Heart right ventricle (tissue), 16 donors: ENCODE data around the gene CTNNB1. TPM values are rescaled to one million over a fixed set of nuclear protein-coding genes. Genes with fewer than 3 reads are reported as not detected.

Experiments
- ATAC-seq, 8 donors: fragments of 200-7000 bp; cut with Tn5 transposase; one replicate each; pipeline ENCODE4 v1.9.1; 2020; ENCODE audit warnings: mild to moderate bottlenecking in 8 of 8, moderate library complexity in 8 of 8, moderate number of reproducible peaks in 1 of 8
- DNase-seq, 2 donors: peaks; one replicate each; pipeline ENCODE4 v3.0.0-alpha.2; 2020
- H3K27ac ChIP-seq, 10 donors: fragments of 200-600 bp; sonication (generic) in 2 of 10; one replicate each; pipeline versions ENCODE4 v1.5.0 to v1.8.0; 2020 to 2022; ENCODE audit warnings: mild to moderate bottlenecking in 3 of 10
- H3K27me3 ChIP-seq, 7 donors: fragments of 200-600 bp; one replicate each; pipeline ENCODE4 v1.8.0; 2021 to 2022; ENCODE audit warnings: mild to moderate bottlenecking in 2 of 7
- H3K36me3 ChIP-seq, 9 donors: fragments of 200-600 bp; sonication (generic) in 1 of 9; one replicate each; pipeline versions ENCODE4 v1.5.0 to v1.8.0; 2020 to 2022; ENCODE audit warnings: mild to moderate bottlenecking in 2 of 9
- H3K4me1 ChIP-seq, 9 donors: fragments of 200-600 bp; sonication (generic) in 1 of 9; one replicate each; pipeline versions ENCODE4 v1.5.0 to v1.8.0; 2020 to 2022; ENCODE audit warnings: mild to moderate bottlenecking in 4 of 9
- H3K4me3 ChIP-seq, 10 donors: fragments of 200-600 bp; sonication (generic) in 2 of 10; one replicate each; pipeline versions ENCODE4 v1.5.0 to v1.8.0; 2020 to 2022; ENCODE audit warnings: mild to moderate bottlenecking in 7 of 10, moderate library complexity in 2 of 10
- H3K9me3 ChIP-seq, 11 donors: fragments of 200-600 bp in 10 of 11; sonication (generic) in 2 of 11; one replicate each; pipeline versions ENCODE4 v1.5.0 to v1.8.0; 2013 to 2022; ENCODE audit warnings: mild to moderate bottlenecking in 2 of 11, control low read depth in 1 of 11, moderate library complexity in 1 of 11
- CTCF ChIP-seq, 9 donors: fragments of 200-600 bp; sonication (generic) in 2 of 9; IDR thresholded peaks; one replicate each; pipeline versions ENCODE4 v1.5.0 to v1.8.0; 2021 to 2022; ENCODE audit warnings: antibody characterized with exemption in 9 of 9, mild to moderate bottlenecking in 5 of 9, moderate library complexity in 1 of 9
- WGBS, 2 donors: extraction: QIAGEN DNeasy Blood & Tissue Kit; methylation state at CpG; one replicate each; pipeline ENCODE4 v1.1.7; 2013; ENCODE audit warnings: inconsistent platforms in 1 of 2; 5-methylcytosine and 5-hydroxymethylcytosine counted together
- intact Hi-C, 10 donors: fragments of 100-400 bp; cut with DNase I; formaldehyde crosslinking; loops; one replicate each; pipeline versions ENCODE4 v1.11.1 to v1.14.2; 2022
- polyA plus RNA-seq, 2 donors: library from polyadenylated mRNA; stranded (reverse); fragments of 200-250 nt; gene quantifications; one replicate each; pipeline ENCODE4 v1.2.3, GENCODE V29; 2013
- total RNA-seq, 10 donors: library from RNA; stranded (reverse); fragmentation: NEBNext Ultra II Directional in 3 of 10; extraction: Animal tissue kit (Norgen Biotek cat#: 25700) in 3 of 10; gene quantifications; one replicate each; pipeline versions ENCODE4 v1.2.1 to v1.2.4, GENCODE V29; 2021 to 2023
- donor health status: Arrhythmogenic right ventricular cardiomyopathy.
- donor health status: ischemic (EF 13 %, LVEDD 7.1; RV severe dilation, severe dysfunction).
- donor health status: healthy with polysubstance abuse.
- donor health status: DM: no; HTN: yes; CAD: no.
- donor health status: DM: no; HTN: no; CAD: no.
- donor health status: ischemic (EF 25% LVEDD 6.9; RV normal size, moderate dysfunction).
- donor health status: ischemic (EF 25% LVEDD 5.7; RV mildly dilated, moderate dysfunction).
- donor health status: healthy.
- donor health status: DM: yes; HTN: yes; CAD: no.
- donor health status: Ischemic cardiomyopathy.
- donor health status: ischemic (EF 35%, LVEDD 5.7; RV mildly dilated, moderate dysfunction).
- donor health status: nonischemic (EF 11% LVEDD 7.7; RV severe dilation, severe dysfunction).
- donor health status: DM: yes; HTN: yes; CAD: no.
- donor health status: PGD.
- donor health status: ischemic (EF 29% LVEDD 5.4; RV normal size, mild dysfunction).
- donor health status: nonischemic (EF 23%, LVEDD 6.1; RV moderate dilation, normal function).

Gene CTNNB1
- total and polyA plus RNA-seq, 12 donors = 33.2 to 218 (median 172) TPM

- ATAC-seq (peak in 1 of 8 donors; percentile 31), DNase-seq (no peak)
- Histone ChIP-seq H3K27me3 (no peaks in the 10 kb centered on the region), H3K4me3 (no peak overlapping the region), H3K9me3 (no peaks in the 10 kb centered on the region), H3K4me1 (peaks cover 21 to 85% (median 77%) of the 10 kb centered on the region in 9 donors), H3K36me3 (peaks cover 0 to 32% (median 25%) of the 10 kb centered on the region in 9 donors), H3K27ac (peak overlapping the region in 1 of 10 donors; percentile 24)
- WGBS, 2 donors = 16 to 29% methylated on average over 2 of the region's 2 CpGs
- intact Hi-C loops = no loop called here
- TF ChIP-seq CTCF (IDR thresholded peaks at IDR 0.05) = no peak
Observed at GRCh38 chr3:41222012-41222411, 22.7 kb downstream of the CTNNB1 start.

GRCh38 chr3:41222501-41222900 is 23.2 kb downstream of the CTNNB1 start:
- Histone ChIP-seq H3K4me1 (peaks cover 21 to 80% (median 74%) of the 10 kb centered on the region in 9 donors), H3K9me3 (no peaks in the 10 kb centered on the region), H3K27me3 (no peaks in the 10 kb centered on the region), H3K27ac (no peak overlapping the region), H3K4me3 (no peak overlapping the region), H3K36me3 (peaks cover 0 to 37% (median 30%) of the 10 kb centered on the region in 9 donors)
- no peak for TF ChIP-seq CTCF (IDR thresholded peaks at IDR 0.05)
- no peak for DNase-seq
- intact Hi-C loops = no loop called here
- no peak for ATAC-seq
- WGBS, 2 donors = 69 to 71% methylated on average over 3 of the region's 3 CpGs

- 76 to 80% methylated on average over 2 of the region's 2 CpGs for WGBS, 2 donors
- Histone ChIP-seq H3K27ac (no peak overlapping the region), H3K36me3 (peaks cover 0 to 43% (median 36%) of the 10 kb centered on the region in 9 donors), H3K4me1 (peaks cover 21 to 76% (median 69%) of the 10 kb centered on the region in 9 donors), H3K27me3 (no peaks in the 10 kb centered on the region), H3K9me3 (no peaks in the 10 kb centered on the region), H3K4me3 (no peak overlapping the region)
- no peak for DNase-seq
- intact Hi-C loops = no loop called here
- no peak for TF ChIP-seq CTCF (IDR thresholded peaks at IDR 0.05)
- ATAC-seq = no peak
Observed at GRCh38 chr3:41223078-41223477, 23.8 kb downstream of the CTNNB1 start.

- Histone ChIP-seq H3K36me3 (peaks cover 0 to 49% (median 42%) of the 10 kb centered on the region in 9 donors), H3K9me3 (no peaks in the 10 kb centered on the region), H3K27ac (peak overlapping the region in 6 of 10 donors; percentile 1 to 52 (median 40)), H3K4me1 (peaks cover 21 to 76% (median 65%) of the 10 kb centered on the region in 9 donors), H3K27me3 (no peaks in the 10 kb centered on the region), H3K4me3 (no peak overlapping the region)
- WGBS, 2 donors = 67 to 74% methylated on average over 2 of the region's 2 CpGs
- no peak for TF ChIP-seq CTCF (IDR thresholded peaks at IDR 0.05)
- intact Hi-C loops = no loop called here
- ATAC-seq = no peak
- DNase-seq = no peak
Observed at GRCh38 chr3:41223691-41224090, 24.4 kb downstream of the CTNNB1 start.
